H9 (cell line): ENCODE results near the gene SFRP2. TPM values are rescaled to one million over a fixed set of nuclear protein-coding genes. Genes with fewer than 3 reads are reported as not detected.

Source experiments
- DNase-seq: peaks from one replicate; pipeline ENCODE4 v3.0.0-alpha.2; 2017
- H2AFZ ChIP-seq: one replicate; pipeline ENCODE4 v1.6.1; 2013; ENCODE audit warnings: mild to moderate bottlenecking, low read length, control low read depth, moderate library complexity
- H2AK5ac ChIP-seq: 2 replicates; pipeline ENCODE4 v1.6.1; 2013; ENCODE audit warnings: low read length, control low read depth, mixed read lengths; ENCODE audit not compliant: insufficient read length
- H2BK120ac ChIP-seq: one replicate; pipeline ENCODE4 v1.6.1; 2013; ENCODE audit warnings: low read depth, mild to moderate bottlenecking, low read length, control low read depth, inconsistent platforms; ENCODE audit not compliant: poor library complexity, severe bottlenecking
- H2BK12ac ChIP-seq: 2 replicates; pipeline ENCODE4 v1.6.1; 2013; ENCODE audit warnings: low read length, control low read depth, mixed read lengths, low read depth; ENCODE audit not compliant: insufficient read length
- H2BK15ac ChIP-seq: 2 replicates; pipeline ENCODE4 v1.6.1; 2013; ENCODE audit warnings: low read depth, low read length, control low read depth
- H2BK20ac ChIP-seq: one replicate; pipeline ENCODE4 v1.6.1; 2013; ENCODE audit warnings: low read depth, mild to moderate bottlenecking, low read length, control low read depth, inconsistent platforms; ENCODE audit not compliant: poor library complexity, severe bottlenecking
- H2BK5ac ChIP-seq: 2 replicates; pipeline ENCODE4 v1.6.1; 2013; ENCODE audit warnings: low read length, control low read depth, mixed read lengths; ENCODE audit not compliant: insufficient read length
- H3K14ac ChIP-seq: 2 replicates; pipeline ENCODE4 v1.6.1; 2013; ENCODE audit warnings: low read length, control low read depth; ENCODE audit not compliant: insufficient read depth
- H3K18ac ChIP-seq: 2 replicates; pipeline ENCODE4 v1.6.1; 2013; ENCODE audit warnings: low read depth, mild to moderate bottlenecking, mixed read lengths, low read length, control low read depth; ENCODE audit not compliant: insufficient read length
- H3K23ac ChIP-seq: 2 replicates; pipeline ENCODE4 v1.6.1; 2013; ENCODE audit warnings: low read length, control low read depth, mixed read lengths, low read depth; ENCODE audit not compliant: insufficient read length
- H3K23me2 ChIP-seq: 2 replicates; pipeline ENCODE4 v1.6.1; 2013; ENCODE audit warnings: low read depth, mild to moderate bottlenecking, mixed read lengths, low read length, control low read depth; ENCODE audit not compliant: insufficient read length, poor library complexity, severe bottlenecking
- H3K27ac ChIP-seq: 2 replicates; pipeline ENCODE4 v1.5.1; 2013; ENCODE audit warnings: low read length, control low read depth, mixed read lengths, low read depth; ENCODE audit not compliant: insufficient read length
- H3K27me3 ChIP-seq: 2 replicates; pipeline ENCODE4 v1.6.1; 2013; ENCODE audit warnings: low read length, control low read depth, inconsistent platforms; ENCODE audit not compliant: insufficient read depth
- H3K4ac ChIP-seq: 2 replicates; pipeline ENCODE4 v1.6.1; 2013; ENCODE audit warnings: low read depth, mild to moderate bottlenecking, control low read depth, inconsistent platforms, low read length, moderate library complexity
- H3K4me1 ChIP-seq: 2 replicates; pipeline ENCODE4 v1.6.1; 2013; ENCODE audit warnings: low read length, control low read depth, inconsistent platforms; ENCODE audit not compliant: insufficient read depth
- H3K4me2 ChIP-seq: 2 replicates; pipeline ENCODE4 v1.6.1; 2013; ENCODE audit warnings: low read length, control low read depth, mixed read lengths; ENCODE audit not compliant: insufficient read length, insufficient read depth
- H3K56ac ChIP-seq: 2 replicates; pipeline ENCODE4 v1.6.1; 2013; ENCODE audit warnings: low read depth, mild to moderate bottlenecking, mixed read lengths, low read length, control low read depth; ENCODE audit not compliant: insufficient read length
- H3K79me1 ChIP-seq: 2 replicates; pipeline ENCODE4 v1.6.1; 2013; ENCODE audit warnings: low read depth, mild to moderate bottlenecking, moderate library complexity, low read length, control low read depth, inconsistent platforms; ENCODE audit not compliant: insufficient read depth, poor library complexity, severe bottlenecking
- H3K79me2 ChIP-seq: 2 replicates; pipeline ENCODE4 v1.6.1; 2013; ENCODE audit warnings: low read length, control low read depth, inconsistent platforms; ENCODE audit not compliant: insufficient read depth
- H3K9ac ChIP-seq: 2 replicates; pipeline ENCODE4 v1.6.1; 2013; ENCODE audit warnings: low read length, control low read depth, mixed read lengths; ENCODE audit not compliant: insufficient read length; ENCODE audit errors: extremely low read depth
- H3K9me3 ChIP-seq: one replicate; pipeline ENCODE4 v1.6.1; 2013; ENCODE audit warnings: low read depth, low read length, inconsistent platforms; ENCODE audit not compliant: control insufficient read depth
- H3T11ph ChIP-seq: one replicate; pipeline ENCODE4 v1.6.1; 2013; ENCODE audit warnings: mild to moderate bottlenecking, low read length, control low read depth, inconsistent platforms
- H4K20me1 ChIP-seq: one replicate; pipeline ENCODE4 v1.6.1; 2013; ENCODE audit not compliant: control insufficient read depth, insufficient read length, insufficient read depth
- H4K5ac ChIP-seq: 2 replicates; pipeline ENCODE4 v1.6.1; 2013; ENCODE audit warnings: low read depth, mild to moderate bottlenecking, mixed read lengths, low read length, control low read depth; ENCODE audit not compliant: insufficient read length
- H4K8ac ChIP-seq: replicated peaks from 2 replicates; pipeline ENCODE4 v1.6.1; 2013; ENCODE audit warnings: low read length, control low read depth, mixed read lengths, low read depth; ENCODE audit not compliant: insufficient read length
- H4K91ac ChIP-seq: 2 replicates; pipeline ENCODE4 v1.6.1; 2013; ENCODE audit warnings: low read depth, mild to moderate bottlenecking, moderate library complexity, mixed read lengths, low read length, control low read depth; ENCODE audit not compliant: insufficient read length
- H3K27ac Mint-ChIP-seq, 3 experiments: 2 replicates in 2 of 3; 3 replicates in 1 of 3; pipeline ENCODE4 v1.8.0; 2020 to 2021; ENCODE audit warnings: mixed read lengths in 3 of 3, mild to moderate bottlenecking in 1 of 3, moderate library complexity in 1 of 3
- H3K27me3 Mint-ChIP-seq: 2 replicates; pipeline ENCODE4 v1.8.0; 2021; ENCODE audit warnings: low read depth, mild to moderate bottlenecking, moderate library complexity, mixed read lengths
- H3K36me3 Mint-ChIP-seq, 3 experiments: 2 replicates in 2 of 3; 3 replicates in 1 of 3; pipeline ENCODE4 v1.8.0; 2020 to 2021; ENCODE audit warnings: low read depth in 3 of 3, mixed read lengths in 3 of 3; ENCODE audit not compliant: insufficient read depth in 1 of 3
- H3K4me1 Mint-ChIP-seq, 2 experiments: 2 replicates each; pipeline ENCODE4 v1.8.0; 2020; ENCODE audit warnings: mixed read lengths in 2 of 2
- H3K4me3 Mint-ChIP-seq, 2 experiments: 2 replicates in 1 of 2; 3 replicates in 1 of 2; pipeline ENCODE4 v1.8.0; 2020 to 2021; ENCODE audit warnings: mild to moderate bottlenecking in 2 of 2, mixed read lengths in 2 of 2, moderate library complexity in 1 of 2
- H3K9me3 Mint-ChIP-seq, 2 experiments: 2 replicates in 1 of 2; 3 replicates in 1 of 2; pipeline ENCODE4 v1.8.0; 2020; ENCODE audit warnings: mild to moderate bottlenecking in 2 of 2, mixed read lengths in 2 of 2, moderate library complexity in 1 of 2
- WGBS: extraction: QIAGEN DNeasy Blood & Tissue Kit; methylation state at CpG from one replicate; pipeline ENCODE4 v1.1.7; 2013; ENCODE audit warnings: missing lambda C conversion rate, low lambda C conversion rate, mixed read lengths; ENCODE audit not compliant: insufficient read length; ENCODE audit errors: extremely low coverage; 5-methylcytosine and 5-hydroxymethylcytosine counted together
- total RNA-seq: library from RNA; stranded (reverse); gene quantifications from 2 replicates; pipeline ENCODE4 v1.2.1, GENCODE V29; 2021
- TF ChIP-seq, protein P1 (sequence below): fragments of 200-600 bp; sonication (generic); conservative IDR thresholded peaks from 3 replicates; pipeline ENCODE4 v1.8.0; 2021; ENCODE audit warnings: antibody characterized with exemption, mild to moderate bottlenecking

The SFRP2 gene
- total RNA-seq, 1 experiment from 2014 or later, result 156 TPM

- H3K27ac Mint-ChIP-seq, result no peak overlapping the region
Observed at GRCh38 chr4:153832054-153832453, 43.2 kb upstream of the SFRP2 start.

More at GRCh38 chr4:153832054-153832453, 43.2 kb upstream of the SFRP2 start:
- H3K4me1 Mint-ChIP-seq, result peaks cover 11 to 12% of the 10 kb centered on the region in 2 experiments
- no peaks in the 10 kb centered on the region for H3K79me2 ChIP-seq
- no peak overlapping the region for H3K4ac ChIP-seq
- no peak overlapping the region for H3K9ac ChIP-seq
- H2AK5ac ChIP-seq, result no peak overlapping the region
- H3T11ph ChIP-seq, result no peak overlapping the region
- H2BK5ac ChIP-seq, result no peak overlapping the region
- H2BK120ac ChIP-seq, result no peak overlapping the region
- no peaks in the 10 kb centered on the region for H3K27me3 Mint-ChIP-seq
- no peak overlapping the region for H3K23ac ChIP-seq
- no peak overlapping the region for H2BK15ac ChIP-seq
- H2AFZ ChIP-seq, result no peak overlapping the region
- no peak for DNase-seq
- H3K79me1 ChIP-seq, result no peaks in the 10 kb centered on the region
- no peak overlapping the region for H3K4me3 Mint-ChIP-seq
- no peaks in the 10 kb centered on the region for H4K20me1 ChIP-seq
- H3K9me3 ChIP-seq, result no peaks in the 10 kb centered on the region
- H4K5ac ChIP-seq, result no peak overlapping the region
- H3K56ac ChIP-seq, result no peak overlapping the region
- peaks cover 0 to 5% of the 10 kb centered on the region in 2 experiments; a peak in 3 of 5 replicates for H3K9me3 Mint-ChIP-seq
- no peaks in the 10 kb centered on the region for H3K36me3 Mint-ChIP-seq
- H3K18ac ChIP-seq, result no peak overlapping the region
- no peak overlapping the region for H4K91ac ChIP-seq
- H3K14ac ChIP-seq, result no peak overlapping the region
- H4K8ac ChIP-seq, result no peak overlapping the region
- no CpG with 5 or more reads among the region's 4 CpGs for WGBS
- no peaks in the 10 kb centered on the region for H3K27me3 ChIP-seq
- no peak overlapping the region for H2BK20ac ChIP-seq
- H3K27ac ChIP-seq, result no peak overlapping the region
- H3K23me2 ChIP-seq, result no peaks in the 10 kb centered on the region
- TF ChIP-seq, protein P1, sequence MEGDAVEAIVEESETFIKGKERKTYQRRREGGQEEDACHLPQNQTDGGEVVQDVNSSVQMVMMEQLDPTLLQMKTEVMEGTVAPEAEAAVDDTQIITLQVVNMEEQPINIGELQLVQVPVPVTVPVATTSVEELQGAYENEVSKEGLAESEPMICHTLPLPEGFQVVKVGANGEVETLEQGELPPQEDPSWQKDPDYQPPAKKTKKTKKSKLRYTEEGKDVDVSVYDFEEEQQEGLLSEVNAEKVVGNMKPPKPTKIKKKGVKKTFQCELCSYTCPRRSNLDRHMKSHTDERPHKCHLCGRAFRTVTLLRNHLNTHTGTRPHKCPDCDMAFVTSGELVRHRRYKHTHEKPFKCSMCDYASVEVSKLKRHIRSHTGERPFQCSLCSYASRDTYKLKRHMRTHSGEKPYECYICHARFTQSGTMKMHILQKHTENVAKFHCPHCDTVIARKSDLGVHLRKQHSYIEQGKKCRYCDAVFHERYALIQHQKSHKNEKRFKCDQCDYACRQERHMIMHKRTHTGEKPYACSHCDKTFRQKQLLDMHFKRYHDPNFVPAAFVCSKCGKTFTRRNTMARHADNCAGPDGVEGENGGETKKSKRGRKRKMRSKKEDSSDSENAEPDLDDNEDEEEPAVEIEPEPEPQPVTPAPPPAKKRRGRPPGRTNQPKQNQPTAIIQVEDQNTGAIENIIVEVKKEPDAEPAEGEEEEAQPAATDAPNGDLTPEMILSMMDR, result no peak
- H3K4me1 ChIP-seq, result no peaks in the 10 kb centered on the region; the same call in 1 of the 2 replicates
- no peak overlapping the region for H3K4me2 ChIP-seq
- H2BK12ac ChIP-seq, result no peak overlapping the region
